Lung (tissue), 12 donors: Measurements from ENCODE around the gene ADAMTS1. TPM values are rescaled to one million over a fixed set of nuclear protein-coding genes. Genes with fewer than 3 reads are reported as not detected.
A peak's percentile ranks its signal among the peaks of the same experiment; 100 is the strongest.

Experiments
- ATAC-seq: fragments of 200-7000 bp; cut with Tn5 transposase; one replicate; pipeline ENCODE4 v1.9.1; 2020; ENCODE audit warnings: moderate number of reproducible peaks; ENCODE audit not compliant: insufficient read depth, low FRiP score
- DNase-seq, 3 donors: peaks; one replicate each; pipeline ENCODE4 v3.0.0-alpha.2; 2013 to 2017
- H3K27ac ChIP-seq, 2 donors: one replicate each; pipeline ENCODE4 v1.5.1; 2013; ENCODE audit warnings: mild to moderate bottlenecking in 2 of 2, moderate library complexity in 2 of 2, control low read depth in 1 of 2, inconsistent platforms in 1 of 2, low read depth in 1 of 2, low read length in 1 of 2
- H3K27me3 ChIP-seq, 3 donors: one replicate each; pipeline ENCODE4 v1.5.1; 2013; ENCODE audit warnings: low read length in 2 of 3; ENCODE audit not compliant: control insufficient read depth in 3 of 3, insufficient read depth in 3 of 3
- H3K36me3 ChIP-seq, 4 donors: one replicate each; pipeline ENCODE4 v1.5.1; 2013; ENCODE audit warnings: low read length in 4 of 4, mild to moderate bottlenecking in 1 of 4, moderate library complexity in 1 of 4; ENCODE audit not compliant: control insufficient read depth in 4 of 4, insufficient read depth in 4 of 4
- H3K4me1 ChIP-seq, 5 donors: one replicate each; pipeline ENCODE4 v1.5.1; 2013; ENCODE audit warnings: low read length in 5 of 5, mild to moderate bottlenecking in 2 of 5, moderate library complexity in 1 of 5; ENCODE audit not compliant: control insufficient read depth in 5 of 5, insufficient read depth in 5 of 5
- H3K4me3 ChIP-seq: one replicate; pipeline ENCODE4 v1.5.1; 2013; ENCODE audit warnings: mild to moderate bottlenecking, control low read depth, moderate library complexity
- H3K9ac ChIP-seq, 2 donors: one replicate each; pipeline ENCODE4 v1.5.1; 2013; ENCODE audit warnings: low read length in 2 of 2, control low read depth in 1 of 2; ENCODE audit not compliant: insufficient read depth in 1 of 2
- H3K9me3 ChIP-seq, 4 donors: one replicate each; pipeline ENCODE4 v1.5.1; 2013; ENCODE audit warnings: low read length in 3 of 4, mild to moderate bottlenecking in 1 of 4, moderate library complexity in 1 of 4; ENCODE audit not compliant: control insufficient read depth in 4 of 4, insufficient read depth in 3 of 4
- WGBS, 2 donors: extraction: QIAGEN DNeasy Blood & Tissue Kit; methylation state at CpG; one replicate each; pipeline ENCODE4 v1.1.7; 2013; 5-methylcytosine and 5-hydroxymethylcytosine counted together
- polyA plus RNA-seq, 2 donors: library from polyadenylated mRNA; stranded (reverse); fragments of 200-250 nt; gene quantifications; one replicate each; pipeline ENCODE4 v1.2.1, GENCODE V29; 2013
- total RNA-seq, 2 donors: library from RNA; depleted of rRNA in 1 of 2; stranded (reverse); fragments of >200 nt in 1 of 2; gene quantifications; one replicate each; pipeline ENCODE4 v1.2.1, GENCODE V29; 2014 to 2021
- TF ChIP-seq, protein P1 (sequence below): IDR thresholded peaks from 2 replicates; pipeline ENCODE4 v1.5.1; 2012; ENCODE audit warnings: mild to moderate bottlenecking; ENCODE audit errors: control extremely low read depth, extremely low read depth
- donor health status: control.
- donor health status: control.
- donor health status: Bipolar disorder and iron deficiency.
- donor health status: healthy.
- donor health status: DM: yes; HTN: yes; CAD: no.

ADAMTS1 gene
- total and polyA plus RNA-seq, 4 donors = 15.3 to 165 (median 84.4) TPM

DNA sequence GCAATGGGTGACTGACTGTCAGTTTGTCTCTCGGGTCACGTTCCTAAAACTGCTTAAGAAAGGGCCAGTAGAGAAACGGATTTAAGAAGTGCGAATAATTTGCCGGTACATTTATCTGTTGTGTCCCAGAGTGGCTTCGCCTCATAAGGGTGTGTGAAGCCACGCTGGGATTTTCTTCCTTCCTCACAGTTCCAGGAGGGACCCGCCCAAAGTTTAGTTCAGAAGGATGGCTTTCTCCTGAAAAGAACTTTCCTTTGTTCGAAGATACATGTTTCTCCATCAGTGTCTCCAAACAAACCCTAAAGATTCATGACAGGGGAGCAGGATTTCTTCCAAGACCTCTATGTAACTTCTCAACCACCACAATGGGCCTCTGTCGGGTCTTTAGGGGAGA lies 49.8 kb downstream of the ADAMTS1 start:
- peak overlapping the region in 1 of 2 donors; percentile 3 for H3K27ac ChIP-seq
- TF ChIP-seq, protein P1, sequence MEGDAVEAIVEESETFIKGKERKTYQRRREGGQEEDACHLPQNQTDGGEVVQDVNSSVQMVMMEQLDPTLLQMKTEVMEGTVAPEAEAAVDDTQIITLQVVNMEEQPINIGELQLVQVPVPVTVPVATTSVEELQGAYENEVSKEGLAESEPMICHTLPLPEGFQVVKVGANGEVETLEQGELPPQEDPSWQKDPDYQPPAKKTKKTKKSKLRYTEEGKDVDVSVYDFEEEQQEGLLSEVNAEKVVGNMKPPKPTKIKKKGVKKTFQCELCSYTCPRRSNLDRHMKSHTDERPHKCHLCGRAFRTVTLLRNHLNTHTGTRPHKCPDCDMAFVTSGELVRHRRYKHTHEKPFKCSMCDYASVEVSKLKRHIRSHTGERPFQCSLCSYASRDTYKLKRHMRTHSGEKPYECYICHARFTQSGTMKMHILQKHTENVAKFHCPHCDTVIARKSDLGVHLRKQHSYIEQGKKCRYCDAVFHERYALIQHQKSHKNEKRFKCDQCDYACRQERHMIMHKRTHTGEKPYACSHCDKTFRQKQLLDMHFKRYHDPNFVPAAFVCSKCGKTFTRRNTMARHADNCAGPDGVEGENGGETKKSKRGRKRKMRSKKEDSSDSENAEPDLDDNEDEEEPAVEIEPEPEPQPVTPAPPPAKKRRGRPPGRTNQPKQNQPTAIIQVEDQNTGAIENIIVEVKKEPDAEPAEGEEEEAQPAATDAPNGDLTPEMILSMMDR = no peak
- H3K9ac ChIP-seq = no peak overlapping the region
- DNase-seq (no peak), ATAC-seq (no peak)
- H3K4me3 ChIP-seq = no peak overlapping the region
- WGBS, 2 donors = 87 to 90% methylated on average over 10 of the region's 10 CpGs
- no peaks in the 10 kb centered on the region for H3K9me3 ChIP-seq
- H3K4me1 ChIP-seq = peaks cover 0 to 25% (median 5%) of the 10 kb centered on the region in 5 donors
- no peaks in the 10 kb centered on the region for H3K36me3 ChIP-seq
- no peaks in the 10 kb centered on the region for H3K27me3 ChIP-seq

DNA sequence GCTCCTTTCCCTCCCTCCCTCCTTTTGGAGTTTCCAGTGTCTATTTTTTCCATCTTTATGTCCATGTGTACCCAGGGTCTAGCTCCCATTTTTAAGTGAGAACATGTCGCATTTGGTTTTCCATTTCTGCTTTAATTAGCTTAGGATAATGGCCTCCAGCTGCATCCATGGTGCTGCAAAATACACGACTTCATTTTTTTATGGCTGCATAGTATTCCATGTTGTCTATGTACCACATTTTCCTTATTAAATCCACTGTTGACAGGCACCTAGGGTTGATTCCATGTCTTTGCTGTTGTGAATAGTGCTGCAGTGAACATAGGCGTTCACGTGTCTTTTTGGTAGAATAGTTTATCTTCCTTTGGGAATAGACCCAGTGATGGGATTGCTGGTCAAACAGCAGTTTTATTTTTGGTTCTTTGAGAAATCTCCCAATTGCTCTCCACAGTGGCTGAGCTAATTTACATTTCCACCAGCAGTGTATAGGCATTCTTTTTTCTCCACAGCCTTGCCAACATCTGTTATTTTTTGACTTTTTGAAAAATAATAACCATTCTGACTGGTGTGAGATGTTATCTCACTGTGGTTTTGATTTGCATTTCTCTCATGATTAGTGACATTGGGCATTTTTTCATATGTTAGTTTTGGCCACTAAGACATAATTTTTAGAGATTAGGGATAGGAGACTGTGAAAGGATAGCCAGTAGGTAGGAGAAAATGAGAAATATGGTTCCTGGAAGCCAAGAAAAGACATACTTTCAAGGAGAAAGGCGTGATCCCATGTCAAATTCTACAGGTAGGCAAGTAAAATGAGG lies 50.4 kb downstream of the ADAMTS1 start:
- DNase-seq (no peak), ATAC-seq (no peak)
- 84 to 98% methylated on average over 5 of the region's 5 CpGs for WGBS, 2 donors
- H3K36me3 ChIP-seq = no peaks in the 10 kb centered on the region
- peak overlapping the region in 1 of 2 donors; percentile 3 for H3K27ac ChIP-seq
- H3K4me1 ChIP-seq = peaks cover 0 to 25% (median 4%) of the 10 kb centered on the region in 5 donors
- H3K9me3 ChIP-seq = no peaks in the 10 kb centered on the region
- H3K27me3 ChIP-seq = no peaks in the 10 kb centered on the region
- no peak overlapping the region for H3K9ac ChIP-seq
- no peak overlapping the region for H3K4me3 ChIP-seq
- TF ChIP-seq, protein P1 = no peak

DNA sequence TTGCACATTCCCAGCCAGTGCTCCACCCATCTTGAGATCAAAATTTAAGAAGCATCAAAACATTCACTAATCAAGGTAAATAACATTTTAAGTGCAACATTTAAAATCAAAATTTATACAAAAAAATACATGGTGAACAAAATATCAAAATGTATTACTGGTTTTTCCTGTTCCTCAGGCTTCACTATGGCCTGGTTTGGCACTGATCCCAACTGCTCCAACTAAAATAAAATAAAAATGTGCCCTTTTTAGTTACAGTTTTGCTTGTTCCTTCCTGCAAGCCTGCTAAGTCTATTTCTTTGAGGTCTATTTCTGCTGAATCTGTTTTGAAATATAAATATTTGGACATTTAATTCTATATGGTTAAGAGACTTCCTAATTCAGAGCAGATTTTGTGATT lies 54.9 kb downstream of the ADAMTS1 start:
- DNase-seq = peak; percentile 40 to 81 (median 57)
- Histone ChIP-seq H3K27ac (no peak overlapping the region), H3K27me3 (no peaks in the 10 kb centered on the region), H3K9ac (no peak overlapping the region), H3K36me3 (no peaks in the 10 kb centered on the region), H3K9me3 (no peaks in the 10 kb centered on the region), H3K4me1 (peaks cover 0 to 23% (median 4%) of the 10 kb centered on the region in 5 donors), H3K4me3 (no peak overlapping the region)
- TF ChIP-seq, protein P1 = no peak
- ATAC-seq = no peak

DNA sequence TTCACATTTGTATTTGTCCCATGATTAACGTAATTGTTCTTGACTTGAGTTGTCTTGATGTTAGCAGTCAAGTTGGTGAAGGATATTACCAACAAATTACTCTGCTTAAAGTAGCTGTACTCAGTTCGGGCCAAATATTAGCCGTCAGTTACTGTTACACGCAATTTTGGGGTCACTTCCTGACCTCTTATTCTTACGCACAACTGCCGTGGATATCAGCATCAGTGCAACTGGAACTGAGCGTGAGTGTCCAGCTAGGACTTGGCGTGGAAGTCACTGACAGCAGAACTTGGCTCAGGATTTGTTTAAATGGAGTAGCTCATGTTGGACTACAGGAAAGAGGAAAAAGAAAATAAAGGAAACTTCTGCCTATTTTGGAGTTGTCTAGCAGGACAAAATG lies 56.4 kb downstream of the ADAMTS1 start:
- peaks cover 0 to 23% (median 4%) of the 10 kb centered on the region in 5 donors for H3K4me1 ChIP-seq
- TF ChIP-seq, protein P1 = no peak
- DNase-seq = peak; percentile 67 to 94 (median 85)
- no peak overlapping the region for H3K9ac ChIP-seq
- no peaks in the 10 kb centered on the region for H3K9me3 ChIP-seq
- H3K27ac ChIP-seq = no peak overlapping the region
- H3K27me3 ChIP-seq = no peaks in the 10 kb centered on the region
- ATAC-seq = peak; percentile 34
- H3K36me3 ChIP-seq = no peaks in the 10 kb centered on the region
- H3K4me3 ChIP-seq = no peak overlapping the region
- WGBS, 2 donors = 59 to 74% methylated on average over 8 of the region's 8 CpGs
